Mesothelial cell of epicardium (in vitro differentiated cells): ENCODE results near the gene BTNL3. TPM values are rescaled to one million over a fixed set of nuclear protein-coding genes. Genes with fewer than 3 reads are reported as not detected.
A peak's percentile ranks its signal among the peaks of the same experiment; 100 is the strongest.

ENCODE experiments used
- DNase-seq, 2 experiments: peaks; one replicate each; pipeline ENCODE4 v3.0.0; 2021; ENCODE audit warnings: low spot score in 2 of 2; ENCODE audit not compliant: unreplicated experiment in 2 of 2
- H3K27ac Mint-ChIP-seq: 2 replicates; pipeline ENCODE4 v1.8.0; 2021; ENCODE audit warnings: mixed read lengths
- H3K27me3 Mint-ChIP-seq: 2 replicates; pipeline ENCODE4 v1.8.0; 2021; ENCODE audit warnings: low read depth, mixed read lengths
- H3K36me3 Mint-ChIP-seq: 2 replicates; pipeline ENCODE4 v1.8.0; 2021; ENCODE audit warnings: mixed read lengths
- H3K4me1 Mint-ChIP-seq: 2 replicates; pipeline ENCODE4 v1.8.0; 2021; ENCODE audit warnings: mixed read lengths
- H3K4me3 Mint-ChIP-seq: 2 replicates; pipeline ENCODE4 v1.8.0; 2021; ENCODE audit warnings: mild to moderate bottlenecking, moderate library complexity, mixed read lengths
- H3K9me3 Mint-ChIP-seq: 2 replicates; pipeline ENCODE4 v1.8.0; 2021; ENCODE audit warnings: mixed read lengths
- total RNA-seq: library from RNA; stranded (reverse); gene quantifications from 3 replicates; pipeline ENCODE4 v1.2.1, GENCODE V29; 2021
- TF ChIP-seq, protein P1 (sequence below): fragments of 200-600 bp; sonication (generic); IDR thresholded peaks from one replicate; pipeline ENCODE4 v1.5.0; 2021; ENCODE audit warnings: antibody characterized with exemption; ENCODE audit not compliant: unreplicated experiment

Gene BTNL3
- total RNA-seq, 1 donor from 2014 or later, result not detected

DNA sequence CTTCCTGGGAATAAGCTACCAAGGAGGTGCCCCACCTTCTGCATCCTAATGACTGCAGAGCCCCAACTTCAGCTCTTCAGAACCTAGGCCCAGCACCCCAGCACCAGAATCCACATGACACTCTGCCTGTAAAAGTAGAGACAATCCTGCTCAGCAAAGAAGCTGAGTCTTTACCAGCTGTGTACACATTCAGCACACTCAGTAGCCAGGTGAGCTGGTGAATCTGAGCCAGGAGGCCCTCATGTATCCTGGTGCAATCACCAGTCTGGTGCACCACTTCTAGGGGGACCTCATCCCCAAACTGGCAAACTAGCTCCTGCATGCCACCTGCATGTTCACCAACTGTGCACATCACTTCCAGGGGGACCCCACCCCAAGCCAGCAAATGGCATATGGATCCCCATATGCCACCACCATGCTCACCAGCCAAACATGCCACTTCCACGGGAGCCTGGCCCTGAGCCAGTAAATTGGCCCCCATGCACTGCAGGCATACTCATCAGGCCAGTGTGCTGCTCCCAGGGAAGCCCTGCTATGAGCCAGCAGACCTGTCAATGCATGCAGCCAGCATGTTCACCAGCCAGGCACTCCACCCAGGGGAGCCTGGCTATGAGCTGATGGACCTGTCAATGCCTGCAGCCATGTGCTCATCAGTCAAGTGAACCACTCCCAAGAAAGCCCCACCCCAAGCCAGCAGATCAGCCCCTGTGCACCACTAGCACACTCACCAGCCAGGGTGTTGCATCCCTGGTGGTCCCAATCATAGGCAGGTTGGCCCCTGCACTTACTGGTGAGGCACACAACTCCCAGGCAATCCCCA, 35.8 kb downstream of the BTNL3 start:
- H3K27me3 Mint-ChIP-seq, result peaks cover 50% of the 10 kb centered on the region
- no peak for DNase-seq
- H3K36me3 Mint-ChIP-seq, result no peaks in the 10 kb centered on the region
- TF ChIP-seq, protein P1, sequence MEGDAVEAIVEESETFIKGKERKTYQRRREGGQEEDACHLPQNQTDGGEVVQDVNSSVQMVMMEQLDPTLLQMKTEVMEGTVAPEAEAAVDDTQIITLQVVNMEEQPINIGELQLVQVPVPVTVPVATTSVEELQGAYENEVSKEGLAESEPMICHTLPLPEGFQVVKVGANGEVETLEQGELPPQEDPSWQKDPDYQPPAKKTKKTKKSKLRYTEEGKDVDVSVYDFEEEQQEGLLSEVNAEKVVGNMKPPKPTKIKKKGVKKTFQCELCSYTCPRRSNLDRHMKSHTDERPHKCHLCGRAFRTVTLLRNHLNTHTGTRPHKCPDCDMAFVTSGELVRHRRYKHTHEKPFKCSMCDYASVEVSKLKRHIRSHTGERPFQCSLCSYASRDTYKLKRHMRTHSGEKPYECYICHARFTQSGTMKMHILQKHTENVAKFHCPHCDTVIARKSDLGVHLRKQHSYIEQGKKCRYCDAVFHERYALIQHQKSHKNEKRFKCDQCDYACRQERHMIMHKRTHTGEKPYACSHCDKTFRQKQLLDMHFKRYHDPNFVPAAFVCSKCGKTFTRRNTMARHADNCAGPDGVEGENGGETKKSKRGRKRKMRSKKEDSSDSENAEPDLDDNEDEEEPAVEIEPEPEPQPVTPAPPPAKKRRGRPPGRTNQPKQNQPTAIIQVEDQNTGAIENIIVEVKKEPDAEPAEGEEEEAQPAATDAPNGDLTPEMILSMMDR, result no peak
- H3K9me3 Mint-ChIP-seq, result peaks cover 13% of the 10 kb centered on the region
- H3K4me1 Mint-ChIP-seq, result peaks cover 2% of the 10 kb centered on the region
- no peak overlapping the region for H3K4me3 Mint-ChIP-seq
- no peak overlapping the region for H3K27ac Mint-ChIP-seq

DNA sequence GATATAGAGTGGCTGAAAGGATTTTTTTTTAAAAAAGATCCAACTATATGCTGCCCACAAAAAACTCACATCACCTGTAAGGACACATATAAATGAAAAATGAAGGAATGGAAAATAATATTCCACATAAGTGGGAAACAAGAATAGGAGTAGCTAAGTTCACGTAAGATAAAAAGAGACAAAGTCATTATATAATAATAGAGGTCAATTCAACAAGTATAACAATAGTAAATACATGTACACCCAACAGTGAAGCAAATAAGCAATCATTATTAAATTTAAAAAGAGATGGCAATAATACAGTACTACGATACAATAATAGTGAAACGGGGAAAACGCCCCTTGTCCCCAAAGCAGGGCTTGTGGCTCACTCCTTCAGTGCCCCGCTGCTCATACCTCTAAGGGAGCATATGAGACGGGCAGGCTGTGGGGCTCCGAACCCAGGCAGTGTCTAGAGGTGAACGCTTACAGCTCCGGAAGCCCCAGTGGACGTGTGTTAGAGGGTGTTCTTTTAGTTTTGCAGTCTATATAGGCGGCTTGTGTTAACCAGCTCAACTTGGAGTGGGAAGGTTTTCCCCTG, 38.9 kb downstream of the BTNL3 start:
- Mint-ChIP-seq H3K4me3 (peak overlapping the region; percentile 56), H3K36me3 (no peaks in the 10 kb centered on the region), H3K9me3 (peaks cover 10% of the 10 kb centered on the region), H3K27ac (no peak overlapping the region), H3K27me3 (peaks cover 68% of the 10 kb centered on the region), H3K4me1 (peaks cover 2% of the 10 kb centered on the region)
- DNase-seq, result no peak
- TF ChIP-seq, protein P1, result no peak

- peaks cover 2% of the 10 kb centered on the region for H3K4me1 Mint-ChIP-seq
- peaks cover 70% of the 10 kb centered on the region for H3K27me3 Mint-ChIP-seq
- TF ChIP-seq, protein P1, result no peak
- H3K36me3 Mint-ChIP-seq, result no peaks in the 10 kb centered on the region
- peak overlapping the region; percentile 56 for H3K4me3 Mint-ChIP-seq
- peaks cover 4% of the 10 kb centered on the region for H3K9me3 Mint-ChIP-seq
- H3K27ac Mint-ChIP-seq, result no peak overlapping the region
- no peak for DNase-seq
Observed at GRCh38 chr5:181028032-181028819, 39.6 kb downstream of the BTNL3 start.

- Mint-ChIP-seq H3K27me3 (peaks cover 72% of the 10 kb centered on the region), H3K36me3 (no peaks in the 10 kb centered on the region), H3K9me3 (peaks cover 4% of the 10 kb centered on the region), H3K27ac (no peak overlapping the region), H3K4me1 (peaks cover 2% of the 10 kb centered on the region), H3K4me3 (no peak overlapping the region)
- TF ChIP-seq, protein P1, result no peak
- peak in 1 of 2 experiments; percentile 30 for DNase-seq
Observed at GRCh38 chr5:181031716-181032115, 43.1 kb downstream of the BTNL3 start.

GRCh38 chr5:181035991-181036815, 47.6 kb downstream of the BTNL3 start:
- Mint-ChIP-seq H3K4me3 (no peak overlapping the region), H3K27ac (no peak overlapping the region), H3K36me3 (no peaks in the 10 kb centered on the region), H3K4me1 (no peaks in the 10 kb centered on the region), H3K9me3 (no peaks in the 10 kb centered on the region), H3K27me3 (peaks cover 62% of the 10 kb centered on the region)
- TF ChIP-seq, protein P1, result no peak
- DNase-seq, result peak in 1 of 2 experiments; percentile 33
